IMR-90 (cell line): Measurements from ENCODE around the gene SEMA3G. TPM values are rescaled to one million over a fixed set of nuclear protein-coding genes. Genes with fewer than 3 reads are reported as not detected.

ENCODE experiments used
- ATAC-seq: fragments of 200-7000 bp; cut with Tn5 transposase; 2 replicates; pipeline ENCODE4 v1.9.1; 2020; ENCODE audit warnings: low read depth, mild to moderate bottlenecking, moderate library complexity
- BruUV-seq: library from RNA; stranded (reverse); fragments of 400-500 nt; replicated peaks from 2 replicates; lab custom pipeline; 2021; lab: Mats Ljungman, UMichigan
- CTCF ChIA-PET: fragments of 300-600 bp; formaldehyde crosslinking; extraction: SDS; loops from one replicate; lab custom pipeline; 2021; ENCODE audit warnings: antibody characterized with exemption; lab: Yijun Ruan, JAX
- POLR2A ChIA-PET: fragments of 300-600 bp; sonication (Branson Sonifier 250); formaldehyde crosslinking; loops from one replicate; lab custom pipeline; 2022; ENCODE audit warnings: antibody characterized with exemption; ENCODE audit not compliant: unreplicated experiment; lab: Charles Lee
- DNase-seq: peaks from one replicate; pipeline ENCODE4 v3.0.0; 2013
- H2AFZ ChIP-seq: replicated peaks from 2 replicates; pipeline ENCODE3; 2013; ENCODE audit warnings: low read length, mild to moderate bottlenecking; ENCODE audit not compliant: poor library complexity
- H2AK5ac ChIP-seq: 2 replicates; pipeline ENCODE4 v1.6.1; 2013; ENCODE audit warnings: low read depth, low read length, inconsistent platforms
- H2AK9ac ChIP-seq: replicated peaks from 2 replicates; pipeline ENCODE3; 2013; ENCODE audit warnings: mild to moderate bottlenecking, low read depth, low read length, moderate library complexity; ENCODE audit not compliant: poor library complexity
- H2BK120ac ChIP-seq: 2 replicates; pipeline ENCODE4 v1.6.1; 2013; ENCODE audit warnings: low read depth, low read length, inconsistent platforms
- H2BK15ac ChIP-seq: 3 replicates; pipeline ENCODE4 v1.6.1; 2013; ENCODE audit warnings: low read depth, low read length, inconsistent platforms
- H2BK20ac ChIP-seq: 2 replicates; pipeline ENCODE4 v1.6.1; 2013; ENCODE audit warnings: low read depth, mild to moderate bottlenecking, inconsistent platforms, low read length, moderate library complexity
- H2BK5ac ChIP-seq: 2 replicates; pipeline ENCODE4 v1.6.1; 2013; ENCODE audit warnings: mild to moderate bottlenecking, low read depth, low read length, inconsistent platforms; ENCODE audit not compliant: poor library complexity, severe bottlenecking
- H3K14ac ChIP-seq: replicated peaks from 2 replicates; pipeline ENCODE4 v1.6.1; 2013; ENCODE audit warnings: low read depth, low read length, inconsistent platforms
- H3K18ac ChIP-seq: 2 replicates; pipeline ENCODE4 v1.6.1; 2013; ENCODE audit warnings: low read depth, low read length, control low read depth
- H3K23ac ChIP-seq: 2 replicates; pipeline ENCODE4 v1.6.1; 2013; ENCODE audit warnings: low read depth, low read length, inconsistent platforms
- H3K27ac ChIP-seq: 2 replicates; pipeline ENCODE4 v1.5.1; 2013; ENCODE audit warnings: mild to moderate bottlenecking, control low read depth, low read length; ENCODE audit not compliant: insufficient read depth
- H3K27me3 ChIP-seq: 2 replicates; pipeline ENCODE4 v1.6.1; 2013; ENCODE audit warnings: low read length; ENCODE audit not compliant: control insufficient read depth, insufficient read depth
- H3K36me3 ChIP-seq: 2 replicates; pipeline ENCODE4 v1.6.1; 2013; ENCODE audit warnings: low read length, mixed read lengths; ENCODE audit not compliant: control insufficient read depth, insufficient read depth
- H3K4ac ChIP-seq: 2 replicates; pipeline ENCODE4 v1.6.1; 2013; ENCODE audit warnings: low read depth, low read length, inconsistent platforms
- H3K4me1 ChIP-seq: 2 replicates; pipeline ENCODE4 v1.6.1; 2013; ENCODE audit warnings: low read length, mixed read lengths; ENCODE audit not compliant: control insufficient read depth, insufficient read depth
- H3K4me2 ChIP-seq: 2 replicates; pipeline ENCODE4 v1.6.1; 2013; ENCODE audit warnings: low read depth, mild to moderate bottlenecking, control low read depth, low read length, moderate library complexity
- H3K4me3 ChIP-seq: 2 replicates; pipeline ENCODE4 v1.5.1; 2013; ENCODE audit warnings: low read depth, mild to moderate bottlenecking, control low read depth, low read length, moderate library complexity; ENCODE audit not compliant: insufficient read depth
- H3K56ac ChIP-seq: 2 replicates; pipeline ENCODE4 v1.6.1; 2013; ENCODE audit warnings: low read length, inconsistent platforms; ENCODE audit not compliant: insufficient read depth; ENCODE audit errors: extremely low read depth
- H3K79me1 ChIP-seq, 2 experiments: 2 replicates each; pipeline ENCODE4 v1.6.1; 2013; ENCODE audit warnings: low read length in 2 of 2, inconsistent platforms in 1 of 2, low read depth in 1 of 2
- H3K9ac ChIP-seq: 2 replicates; pipeline ENCODE4 v1.6.1; 2013; ENCODE audit warnings: low read depth, low read length, control low read depth
- H3K9me1 ChIP-seq: 2 replicates; pipeline ENCODE4 v1.6.1; 2013; ENCODE audit warnings: low read length, inconsistent platforms; ENCODE audit not compliant: insufficient read depth
- H3K9me3 ChIP-seq: 2 replicates; pipeline ENCODE4 v1.6.1; 2013; ENCODE audit warnings: low read length; ENCODE audit not compliant: control insufficient read depth, insufficient read depth
- H4K20me1 ChIP-seq: 2 replicates; pipeline ENCODE4 v1.6.1; 2013; ENCODE audit warnings: low read length, inconsistent platforms; ENCODE audit not compliant: insufficient read depth
- H4K5ac ChIP-seq: 2 replicates; pipeline ENCODE4 v1.6.1; 2013; ENCODE audit warnings: mild to moderate bottlenecking, low read depth, low read length, control low read depth
- H4K8ac ChIP-seq, 2 experiments: 2 replicates each; pipeline ENCODE4 v1.6.1; 2013; ENCODE audit warnings: low read depth in 2 of 2, low read length in 2 of 2, control low read depth in 1 of 2, inconsistent platforms in 1 of 2
- H4K91ac ChIP-seq: 2 replicates; pipeline ENCODE4 v1.6.1; 2013; ENCODE audit warnings: low read depth, low read length, inconsistent platforms; ENCODE audit not compliant: insufficient read depth
- CEBPB ChIP-seq: IDR thresholded peaks from 2 replicates; pipeline ENCODE4 v1.6.1; 2012; ENCODE audit warnings: low read depth, low read length, improper control_type of control experiment
- MAFK ChIP-seq: IDR thresholded peaks from 2 replicates; pipeline ENCODE4 v1.6.1; 2012; ENCODE audit warnings: low read depth, low read length, improper control_type of control experiment
- MXI1 ChIP-seq: IDR thresholded peaks from 2 replicates; pipeline ENCODE4 v1.6.1; 2012; ENCODE audit warnings: low read depth, mild to moderate bottlenecking, low read length, moderate library complexity, borderline replicate concordance
- NFE2L2 ChIP-seq: fragments of 150-350 bp; IDR thresholded peaks from 2 replicates; pipeline ENCODE4 v1.6.1; 2016; ENCODE audit warnings: low read depth, mild to moderate bottlenecking, low read length
- RAD21 ChIP-seq: IDR thresholded peaks from 2 replicates; pipeline ENCODE4 v1.6.1; 2012; ENCODE audit warnings: low read length, improper control_type of control experiment
- WGBS, 2 experiments: methylation state at CpG; one replicate each; pipeline versions ENCODE4 v1.1.5 to v1.1.7; 2013; ENCODE audit warnings: missing lambda C conversion rate in 2 of 2; ENCODE audit not compliant: insufficient read length in 1 of 2; ENCODE audit errors: extremely low coverage in 2 of 2; 5-methylcytosine and 5-hydroxymethylcytosine counted together
- dilution Hi-C: fragments of 300-500 bp; cut with HindIII; formaldehyde crosslinking; loops from one replicate; pipeline ENCODE4 v1.14.3; 2018; ENCODE audit warnings: low sequenced_read_pairs; ENCODE audit not compliant: unreplicated experiment
- in situ Hi-C: fragments of 300-500 bp; cut with MboI; formaldehyde crosslinking; loops from 3 replicates; pipeline ENCODE4 v1.14.3; 2019; ENCODE audit warnings: low sequenced_read_pairs, inconsistent platforms, mixed read lengths
- intact Hi-C: fragments of 100-400 bp; cut with micrococcal nuclease; formaldehyde crosslinking; loops from 2 replicates; pipeline ENCODE4 v1.10.0; 2022
- polyA plus RNA-seq, 3 experiments: library from polyadenylated mRNA; depleted of rRNA; stranded (reverse); fragments of >200 nt; gene quantifications; 2 replicates each; pipeline ENCODE4 v1.2.3, GENCODE V29; 2012; ENCODE audit warnings: low replicate concordance in 1 of 3
- total RNA-seq: library from RNA; depleted of rRNA; stranded (reverse); fragments of >200 nt; gene quantifications from 2 replicates; pipeline ENCODE4 v1.2.3, GENCODE V29; 2012

SEMA3G gene
- total and polyA plus RNA-seq, 2 of the 4 experiments (the other 2 are of a cell fraction) = 0.07 TPM; not detected in 1

DNA sequence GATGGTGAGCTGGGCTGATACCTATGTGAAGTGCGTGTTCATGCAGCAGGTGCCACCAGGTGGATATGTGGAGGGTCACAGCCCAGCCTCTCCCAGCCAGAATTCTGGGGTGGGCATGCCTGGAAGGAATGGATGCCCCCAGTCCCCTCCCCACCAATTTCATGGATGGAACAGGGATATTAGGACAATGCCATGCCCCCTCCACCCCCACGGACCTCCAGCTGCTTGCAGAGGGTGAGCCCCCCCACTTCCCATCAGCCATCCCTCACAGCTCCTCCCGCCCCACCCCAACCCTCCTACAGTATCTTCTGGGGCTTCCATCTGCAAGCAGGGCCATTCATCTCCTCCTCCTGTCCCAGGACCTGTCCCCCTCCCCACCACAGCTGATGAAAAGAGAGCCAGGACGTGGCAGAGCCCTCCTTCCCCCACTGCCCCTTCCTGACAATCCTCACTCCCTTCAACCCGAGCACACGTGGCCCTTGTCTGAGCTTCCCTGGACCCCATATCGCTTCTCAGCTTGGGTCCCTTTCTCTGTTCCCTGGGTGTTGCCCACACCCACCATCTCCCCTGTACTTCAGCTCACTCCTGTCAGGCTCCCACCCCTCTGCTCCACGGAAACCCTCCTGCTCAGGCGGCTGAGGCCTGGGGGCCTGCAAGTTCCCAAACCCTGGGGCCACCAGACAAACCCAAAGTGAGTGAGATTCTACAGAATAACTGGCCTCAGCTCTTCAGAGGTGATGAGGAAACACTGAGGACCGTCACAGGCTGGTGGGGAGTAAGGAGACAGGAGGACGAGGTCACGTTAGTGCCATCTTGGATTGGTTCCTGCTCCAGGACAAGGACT is 2.8 kb upstream of the SEMA3G start:
- Histone ChIP-seq H3K18ac (no peak overlapping the region), H3K23ac (no peak overlapping the region; the same call in 1 of the 2 replicates), H3K27me3 (no peaks in the 10 kb centered on the region), H3K14ac (no peak overlapping the region), H2AK5ac (no peak overlapping the region), H3K56ac (no peak overlapping the region), H3K27ac (no peak overlapping the region), H2AK9ac (no peak overlapping the region), H4K91ac (no peak overlapping the region), H3K9me1 (no peaks in the 10 kb centered on the region), H2BK5ac (no peak overlapping the region), H3K4me3 (no peak overlapping the region), H3K9ac (no peak overlapping the region), H4K5ac (no peak overlapping the region), H3K4me2 (no peak overlapping the region), H3K9me3 (no peaks in the 10 kb centered on the region), H2AFZ (no peak overlapping the region), H2BK120ac (no peak overlapping the region), H3K4me1 (no peaks in the 10 kb centered on the region; the same call in 1 of the 2 replicates), H4K20me1 (no peaks in the 10 kb centered on the region; the same call in none of the 2 replicates), H4K8ac (no peak overlapping the region), H2BK20ac (no peak overlapping the region), H3K79me1 (no peaks in the 10 kb centered on the region), H2BK15ac (no peak overlapping the region), H3K36me3 (no peaks in the 10 kb centered on the region), H3K4ac (no peak overlapping the region)
- CTCF ChIA-PET = interaction anchor here (0.6 to 3.2 kb wide), 7 partner anchors 9 to 473 kb away, joined by 3 to 13 read pairs (median 4); no protein-coding TSS in a partner anchor
- ATAC-seq (no peak), DNase-seq (no peak)
- intact Hi-C loops = loop anchor here (1.0 to 5.0 kb wide), 4 partner anchors 19 to 225 kb away; no protein-coding TSS in a partner anchor
- dilution Hi-C loops = no loop called here
- 88% methylated on average over 6 of the region's 12 CpGs; no CpG with 5 or more reads in 1 of the 2 experiments for WGBS, 2 experiments
- in situ Hi-C loops = no loop called here
- TF ChIP-seq CEBPB (no peak), MAFK (no peak), MXI1 (no peak), RAD21 (no peak), NFE2L2 (no peak)
- POLR2A ChIA-PET = interaction anchor here (0.6 kb wide), 1 partner anchor 90 kb away, joined by 3 read pairs; no protein-coding TSS in a partner anchor
- BruUV-seq = no TSS peak
